ENCODE results near the gene ARHGAP21.
"Not testable (repeated sequence)": the region's sequence is repeated elsewhere in the genome, so short reads cannot be mapped to it uniquely, and the experiment has no call there.

ARHGAP21 gene

DNA sequence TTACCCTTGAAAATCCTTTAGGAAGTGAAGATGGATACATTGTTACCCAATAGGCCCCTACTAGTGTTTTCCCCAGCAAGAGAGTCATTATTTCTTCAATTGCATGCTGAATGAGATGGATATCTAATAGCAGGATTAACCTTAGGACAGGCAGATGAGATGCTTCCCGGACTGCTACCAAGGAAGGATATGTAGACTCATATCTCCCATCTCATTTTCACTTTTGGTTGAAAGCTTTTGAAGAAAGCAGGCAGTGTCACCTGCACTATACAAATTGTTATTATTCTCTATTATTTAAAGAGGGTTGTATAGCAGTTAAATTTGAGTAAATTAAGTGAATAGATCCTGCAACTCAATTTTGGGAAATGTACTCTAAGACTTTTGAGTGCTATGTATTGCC, 17.0 kb upstream of the ARHGAP21 start:
- TF ChIP-seq JUND (IDR thresholded peaks at IDR 0.05; ENCODE audit: low read depth) = no peak
- in situ Hi-C loops (cut with HindIII; ENCODE audit: low pct_unique_long_range_greater_than_20kb, low sequenced_read_pairs) = no loop called here

GRCh38 chr10:24737001-24737400, 13.3 kb upstream of the ARHGAP21 start:
- DNase-seq (ENCODE audit: low read depth in 1 of 2, low spot score in 1 of 2) = no peak
- in situ Hi-C loops (cut with HindIII; ENCODE audit: low pct_unique_long_range_greater_than_20kb, low sequenced_read_pairs) = no loop called here
- TF ChIP-seq JUND (IDR thresholded peaks at IDR 0.05; ENCODE audit: low read depth) = no peak

More for the DNA sequence above, 17.0 kb upstream of the ARHGAP21 start:
- DNase-seq (ENCODE audit: low read depth in 1 of 2, low spot score in 1 of 2) = no peak

DNA sequence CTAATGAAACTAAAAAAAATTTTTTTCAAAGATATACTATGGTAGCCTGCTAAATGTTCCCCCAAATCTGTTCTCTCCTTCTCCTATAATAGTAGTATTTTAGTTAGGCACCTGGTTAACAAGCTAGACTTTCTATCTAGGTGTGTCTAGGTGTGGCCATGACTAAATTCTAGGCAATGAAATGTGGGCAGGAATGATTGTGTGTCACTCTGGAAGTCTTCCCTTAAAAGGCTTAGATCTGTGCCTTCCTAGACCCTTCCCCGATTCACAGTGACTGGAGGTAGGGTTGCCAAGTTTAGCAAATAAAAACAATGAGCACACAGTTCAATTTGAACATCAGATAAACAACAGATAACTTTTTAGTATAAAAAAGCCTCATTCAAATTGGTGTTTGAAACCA, 8.3 kb upstream of the ARHGAP21 start:
- no peak for TF ChIP-seq JUND (IDR thresholded peaks at IDR 0.05; ENCODE audit: low read depth)
- DNase-seq (ENCODE audit: low read depth in 1 of 2, low spot score in 1 of 2) = no peak
- in situ Hi-C loops (cut with HindIII; ENCODE audit: low pct_unique_long_range_greater_than_20kb, low sequenced_read_pairs) = no loop called here

GRCh38 chr10:24730811-24731210, 7.1 kb upstream of the ARHGAP21 start:
- in situ Hi-C loops (cut with HindIII; ENCODE audit: low pct_unique_long_range_greater_than_20kb, low sequenced_read_pairs) = no loop called here
- no peak for TF ChIP-seq JUND (IDR thresholded peaks at IDR 0.05; ENCODE audit: low read depth)

GRCh38 chr10:24727786-24728185, 4.1 kb upstream of the ARHGAP21 start:
- peak in 1 of 2 experiments; percentile 44 for DNase-seq (ENCODE audit: low read depth in 1 of 2, low spot score in 1 of 2)
- no peak for TF ChIP-seq JUND (IDR thresholded peaks at IDR 0.05; ENCODE audit: low read depth)
- in situ Hi-C loops (cut with HindIII; ENCODE audit: low pct_unique_long_range_greater_than_20kb, low sequenced_read_pairs) = no loop called here

More at GRCh38 chr10:24730811-24731210, 7.1 kb upstream of the ARHGAP21 start:
- DNase-seq (ENCODE audit: low read depth in 1 of 2, low spot score in 1 of 2) = no peak

DNA sequence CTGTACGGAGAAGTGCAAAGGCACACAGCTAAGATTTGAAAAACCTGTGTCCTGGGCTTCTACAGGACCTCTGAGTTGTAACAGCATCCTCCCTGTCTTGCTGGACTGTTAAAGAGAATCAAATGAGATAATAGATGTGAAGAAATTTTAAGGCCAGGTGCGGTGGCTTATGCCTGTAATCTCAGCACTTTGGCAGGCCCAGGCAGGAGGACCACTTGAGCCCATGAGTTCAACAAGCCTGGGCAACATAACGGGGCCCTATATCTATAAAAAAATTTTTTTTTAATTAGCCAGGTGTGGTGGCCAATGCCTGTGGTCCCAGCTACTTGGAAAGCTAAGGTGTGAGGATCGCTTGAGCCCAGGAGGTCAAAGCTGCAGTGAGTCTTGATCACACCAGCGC, 2.9 kb upstream of the ARHGAP21 start:
- TF ChIP-seq JUND (IDR thresholded peaks at IDR 0.05; ENCODE audit: low read depth) = no peak
- in situ Hi-C loops (cut with HindIII; ENCODE audit: low pct_unique_long_range_greater_than_20kb, low sequenced_read_pairs) = no loop called here
- no peak for DNase-seq (ENCODE audit: low read depth in 1 of 2, low spot score in 1 of 2)

DNA sequence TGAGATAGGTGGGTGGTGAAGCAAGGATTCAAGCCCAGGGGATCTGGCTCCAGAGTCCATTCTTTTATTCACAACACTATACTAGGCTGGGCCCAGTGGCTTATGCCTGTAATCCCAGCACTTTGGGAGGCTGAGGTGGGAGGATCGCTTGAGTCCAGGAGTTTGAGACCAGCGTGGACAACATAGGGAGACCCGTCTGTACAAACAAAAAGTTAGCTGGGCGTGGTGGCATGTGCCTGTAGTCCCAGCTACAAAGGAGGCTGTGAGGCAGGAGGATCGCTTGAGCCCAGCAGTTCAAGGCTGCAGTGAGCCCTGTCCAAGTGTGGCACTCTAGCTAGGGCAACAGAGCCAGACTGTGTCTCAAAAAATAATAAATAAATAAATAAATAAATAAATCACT, 2.3 kb upstream of the ARHGAP21 start:
- in situ Hi-C loops (cut with HindIII; ENCODE audit: low pct_unique_long_range_greater_than_20kb, low sequenced_read_pairs); DNase-seq (ENCODE audit: low read depth in 1 of 2, low spot score in 1 of 2): not testable (repeated sequence)

DNA sequence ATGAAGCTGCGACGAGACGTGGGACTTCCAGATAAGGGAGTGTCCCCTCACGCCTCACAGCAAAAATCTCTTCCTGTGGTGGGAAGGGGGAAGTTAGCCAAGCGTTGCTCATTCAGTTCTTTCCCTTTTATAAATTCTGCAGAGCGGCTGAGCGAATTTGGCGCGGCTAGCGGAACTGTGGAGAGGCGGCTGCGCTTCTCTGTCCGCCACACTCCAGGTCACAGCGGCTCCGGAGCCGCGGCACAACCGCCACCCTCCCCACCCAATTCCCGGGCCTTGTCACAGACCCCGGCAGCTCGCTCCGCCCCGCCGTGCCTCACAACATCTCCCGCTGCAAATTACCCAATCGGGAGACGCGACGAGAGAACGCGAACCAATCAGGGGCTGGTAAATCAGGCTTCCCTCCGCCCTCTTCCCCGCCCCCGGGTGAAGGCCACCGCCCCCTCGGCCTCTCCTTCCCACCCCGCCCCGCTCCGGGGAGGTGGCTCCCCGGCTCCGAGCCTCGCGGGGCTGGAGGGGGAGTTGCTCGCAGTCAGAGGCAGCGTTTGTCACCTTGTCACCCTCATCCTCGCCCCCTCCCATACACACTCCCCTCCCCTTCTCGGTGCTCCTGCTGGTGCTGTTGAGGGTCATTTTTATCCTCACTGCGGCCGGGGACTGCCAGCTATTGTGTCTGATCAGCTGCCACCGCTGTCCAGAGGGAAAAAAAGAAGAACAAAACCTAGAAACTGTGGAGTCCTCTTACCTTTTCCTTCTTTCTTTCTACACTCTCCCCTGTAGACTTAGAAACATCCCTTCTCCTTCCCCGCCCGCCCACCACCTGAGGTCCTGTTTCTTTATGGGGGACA, 918 bp upstream of the ARHGAP21 start:
- peak; percentile 84 to 97 for DNase-seq (ENCODE audit: low read depth in 1 of 2, low spot score in 1 of 2)
- no peak for TF ChIP-seq JUND (IDR thresholded peaks at IDR 0.05; ENCODE audit: low read depth)
- in situ Hi-C loops (cut with HindIII; ENCODE audit: low pct_unique_long_range_greater_than_20kb, low sequenced_read_pairs) = no loop called here

GRCh38 chr10:24723386-24723787, 300 bp downstream of the ARHGAP21 start:
- peak; percentile 4 to 39 for DNase-seq (ENCODE audit: low read depth in 1 of 2, low spot score in 1 of 2)
- TF ChIP-seq JUND (IDR thresholded peaks at IDR 0.05; ENCODE audit: low read depth) = no peak
- in situ Hi-C loops (cut with HindIII; ENCODE audit: low pct_unique_long_range_greater_than_20kb, low sequenced_read_pairs) = no loop called here

DNA sequence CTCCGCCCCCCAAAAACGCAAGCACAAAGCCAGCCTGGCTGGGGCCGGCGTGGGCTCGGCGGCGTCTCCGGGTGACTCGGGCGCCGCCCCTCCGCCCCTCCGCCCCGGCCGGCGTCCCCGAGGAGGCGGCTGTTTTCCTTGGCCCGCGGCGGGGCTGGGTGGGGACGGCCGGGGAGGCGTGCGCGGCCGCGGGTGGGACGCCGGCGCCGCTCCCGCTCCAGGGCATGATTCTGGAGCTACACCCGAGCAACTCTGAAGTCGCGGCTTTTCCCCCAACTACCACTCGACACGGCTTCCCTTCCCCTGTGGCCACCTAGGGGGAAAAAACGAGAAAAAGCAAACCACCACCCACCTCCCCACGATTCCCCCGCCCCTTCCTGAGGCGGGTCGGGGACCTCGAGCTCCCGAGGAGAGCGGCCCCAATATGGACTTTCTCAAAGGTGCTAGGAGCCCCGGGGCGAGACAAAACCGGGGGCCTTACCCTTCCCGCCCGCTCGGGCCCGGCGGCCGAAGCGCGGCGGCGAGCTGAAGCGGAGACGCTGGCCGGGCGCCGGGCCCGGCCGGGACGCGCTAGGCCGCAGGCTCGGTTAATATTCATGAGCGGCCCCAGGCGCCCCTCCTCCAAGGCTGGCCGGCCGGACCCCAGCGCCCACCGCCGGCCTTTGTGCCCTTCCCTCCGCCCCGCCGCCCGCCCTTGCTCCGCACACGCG, 856 bp downstream of the ARHGAP21 start:
- DNase-seq (ENCODE audit: low read depth in 1 of 2, low spot score in 1 of 2) = peak; percentile 19 to 36
- in situ Hi-C loops (cut with HindIII; ENCODE audit: low pct_unique_long_range_greater_than_20kb, low sequenced_read_pairs) = no loop called here
- TF ChIP-seq JUND (IDR thresholded peaks at IDR 0.05; ENCODE audit: low read depth) = no peak

GRCh38 chr10:24722131-24722675, 1.5 kb downstream of the ARHGAP21 start:
- peak in 1 of 2 experiments; percentile 10 for DNase-seq (ENCODE audit: low read depth in 1 of 2, low spot score in 1 of 2)
- TF ChIP-seq JUND (IDR thresholded peaks at IDR 0.05; ENCODE audit: low read depth) = no peak
- in situ Hi-C loops (cut with HindIII; ENCODE audit: low pct_unique_long_range_greater_than_20kb, low sequenced_read_pairs) = no loop called here

GRCh38 chr10:24721229-24722106, 2.2 kb downstream of the ARHGAP21 start:
- DNase-seq (ENCODE audit: low read depth in 1 of 2, low spot score in 1 of 2) = no peak
- no peak for TF ChIP-seq JUND (IDR thresholded peaks at IDR 0.05; ENCODE audit: low read depth)
- in situ Hi-C loops (cut with HindIII; ENCODE audit: low pct_unique_long_range_greater_than_20kb, low sequenced_read_pairs) = no loop called here

Measured in T47D (cell line).